DOHH2 (cell line): Measurements from ENCODE around the gene FAM199X.

ENCODE experiments used
- H3F3A ChIP-seq: fragments of 200-600 bp; sonication (generic), shearing (Covaris generic); 2 replicates; pipeline ENCODE4 v1.6.0; 2016; ENCODE audit warnings: antibody characterized with exemption, mild to moderate bottlenecking; ENCODE audit not compliant: control insufficient read depth, insufficient read depth
- H3K27ac ChIP-seq: fragments of 200-600 bp; sonication (generic); 2 replicates; pipeline ENCODE4 v1.5.1; 2014; ENCODE audit warnings: low read depth, mild to moderate bottlenecking, low read length, moderate library complexity
- H3K27me3 ChIP-seq: fragments of 200-600 bp; sonication (generic); 2 replicates; pipeline ENCODE4 v1.6.1; 2014; ENCODE audit warnings: mild to moderate bottlenecking, low read length, mixed read lengths; ENCODE audit not compliant: control insufficient read depth
- H3K36me3 ChIP-seq: fragments of 200-600 bp; sonication (generic); 2 replicates; pipeline ENCODE4 v1.6.1; 2014; ENCODE audit warnings: mild to moderate bottlenecking, low read length, moderate library complexity, mixed read lengths; ENCODE audit not compliant: control insufficient read depth
- H3K4me1 ChIP-seq: fragments of 200-600 bp; sonication (generic); 2 replicates; pipeline ENCODE4 v1.6.1; 2014; ENCODE audit warnings: mild to moderate bottlenecking, low read length, mixed read lengths; ENCODE audit not compliant: control insufficient read depth
- H3K4me2 ChIP-seq: fragments of 200-600 bp; sonication (generic); 2 replicates; pipeline ENCODE4 v1.6.0; 2014; ENCODE audit warnings: mild to moderate bottlenecking, low read length, moderate library complexity
- H3K4me3 ChIP-seq: fragments of 200-600 bp; sonication (generic); 2 replicates; pipeline ENCODE4 v1.5.1; 2014; ENCODE audit warnings: mild to moderate bottlenecking, low read length, mixed read lengths
- H3K79me2 ChIP-seq: fragments of 200-600 bp; sonication (generic); 2 replicates; pipeline ENCODE4 v1.6.1; 2014; ENCODE audit warnings: mild to moderate bottlenecking, low read length, mixed read lengths; ENCODE audit not compliant: control insufficient read depth
- H3K9me2 ChIP-seq: fragments of 200-600 bp; sonication (generic); replicated peaks from 2 replicates; pipeline ENCODE4 v1.6.1; 2014; ENCODE audit warnings: mild to moderate bottlenecking, low read length, mixed read lengths; ENCODE audit not compliant: control insufficient read depth
- H3K9me3 ChIP-seq: fragments of 200-600 bp; sonication (generic); 2 replicates; pipeline ENCODE4 v1.6.1; 2014; ENCODE audit warnings: antibody characterized with exemption, low read length, mixed read lengths; ENCODE audit not compliant: control insufficient read depth, insufficient read depth
- H4K20me1 ChIP-seq: fragments of 200-600 bp; sonication (generic); 2 replicates; pipeline ENCODE4 v1.6.0; 2014; ENCODE audit warnings: low read depth, mild to moderate bottlenecking, antibody characterized with exemption, low read length, moderate library complexity; ENCODE audit not compliant: control insufficient read depth, insufficient read depth
- CTCF ChIP-seq: fragments of 200-600 bp; sonication (generic); IDR thresholded peaks from one replicate; pipeline ENCODE4 v1.5.1; 2014; ENCODE audit warnings: antibody characterized with exemption, mild to moderate bottlenecking, low read depth, low read length; ENCODE audit not compliant: poor library complexity, severe bottlenecking
- EZH2phosphoT487 ChIP-seq: fragments of 200-600 bp; sonication (generic); IDR thresholded peaks from 2 replicates; pipeline ENCODE4 v1.6.1; 2017; ENCODE audit warnings: borderline replicate concordance, mild to moderate bottlenecking, antibody characterized with exemption, low read length, moderate library complexity, mixed read lengths

The FAM199X gene

GRCh38 chrX:104172121-104172520 lies 5.9 kb downstream of the FAM199X start:
- no peaks in the 10 kb centered on the region for H3K9me3 ChIP-seq
- peaks cover 9% of the 10 kb centered on the region for H3K4me1 ChIP-seq
- no peak overlapping the region for H3K4me3 ChIP-seq
- no peaks in the 10 kb centered on the region for H3K9me2 ChIP-seq
- no peak for TF ChIP-seq CTCF
- TF ChIP-seq EZH2phosphoT487 = no peak
- no peaks in the 10 kb centered on the region for H3K27me3 ChIP-seq
- peaks cover 50% of the 10 kb centered on the region for H3K79me2 ChIP-seq
- H3K4me2 ChIP-seq = no peak overlapping the region
- no peaks in the 10 kb centered on the region for H3F3A ChIP-seq
- H3K36me3 ChIP-seq = peaks cover 21% of the 10 kb centered on the region
- no peak overlapping the region for H3K27ac ChIP-seq
- no peaks in the 10 kb centered on the region for H4K20me1 ChIP-seq

DNA sequence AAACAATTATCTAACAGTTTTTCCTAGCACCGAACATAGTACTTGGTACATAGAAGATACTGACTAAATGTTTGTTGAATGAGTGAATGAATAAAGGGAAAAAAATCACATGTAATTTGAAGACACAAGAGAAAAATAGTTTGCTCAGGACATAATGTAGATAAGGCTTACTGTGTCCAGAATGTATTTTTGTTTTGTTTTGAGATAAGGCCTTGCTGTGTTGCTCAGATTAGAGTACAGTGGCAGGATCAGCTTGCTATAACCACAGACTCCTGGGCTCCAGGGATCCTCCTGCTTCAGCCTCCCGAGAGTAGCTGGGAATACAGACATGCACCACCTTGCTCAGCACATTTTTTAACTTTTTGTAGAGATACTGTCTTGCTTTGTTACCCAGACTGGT lies 6.5 kb downstream of the FAM199X start:
- Histone ChIP-seq H3K27ac (no peak overlapping the region), H3K27me3 (no peaks in the 10 kb centered on the region), H3F3A (no peaks in the 10 kb centered on the region), H3K4me1 (peaks cover 4% of the 10 kb centered on the region), H4K20me1 (no peaks in the 10 kb centered on the region), H3K4me2 (no peak overlapping the region), H3K9me3 (no peaks in the 10 kb centered on the region), H3K9me2 (no peaks in the 10 kb centered on the region), H3K79me2 (peaks cover 46% of the 10 kb centered on the region), H3K36me3 (peaks cover 23% of the 10 kb centered on the region), H3K4me3 (no peak overlapping the region)
- TF ChIP-seq CTCF (no peak), EZH2phosphoT487 (no peak)

GRCh38 chrX:104173841-104174240 lies 7.6 kb downstream of the FAM199X start:
- no peaks in the 10 kb centered on the region for H4K20me1 ChIP-seq
- peaks cover 39% of the 10 kb centered on the region for H3K79me2 ChIP-seq
- no peak overlapping the region for H3K4me2 ChIP-seq
- no peaks in the 10 kb centered on the region for H3K9me2 ChIP-seq
- no peak overlapping the region for H3K27ac ChIP-seq
- no peak for TF ChIP-seq CTCF
- TF ChIP-seq EZH2phosphoT487 = no peak
- no peak overlapping the region for H3K4me3 ChIP-seq
- peaks cover 26% of the 10 kb centered on the region for H3K36me3 ChIP-seq
- no peaks in the 10 kb centered on the region for H3K4me1 ChIP-seq
- H3K9me3 ChIP-seq = no peaks in the 10 kb centered on the region
- no peaks in the 10 kb centered on the region for H3F3A ChIP-seq
- no peaks in the 10 kb centered on the region for H3K27me3 ChIP-seq

DNA sequence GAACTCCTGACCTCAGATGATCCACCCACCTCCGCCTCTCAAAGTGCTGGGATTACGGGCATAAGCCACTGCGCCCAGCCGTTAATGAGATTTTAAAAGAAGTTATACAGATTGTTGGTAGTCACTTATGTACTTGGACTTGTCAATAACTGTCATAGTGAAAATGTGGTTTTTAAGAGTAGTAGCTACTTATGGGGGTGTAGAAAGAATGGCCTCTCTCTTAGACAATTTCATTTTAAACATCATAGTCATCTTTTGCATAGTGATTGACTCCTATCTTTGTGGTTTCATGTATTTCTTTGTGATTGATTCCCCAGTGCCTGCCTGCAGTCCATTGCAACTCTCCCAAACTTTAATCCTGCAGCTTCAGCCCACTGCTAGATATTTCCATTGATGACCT lies 17.4 kb downstream of the FAM199X start:
- H3K79me2 ChIP-seq = peaks cover 15% of the 10 kb centered on the region
- H3F3A ChIP-seq = no peaks in the 10 kb centered on the region
- no peak overlapping the region for H3K4me3 ChIP-seq
- H3K9me2 ChIP-seq = no peaks in the 10 kb centered on the region
- H3K9me3 ChIP-seq = no peaks in the 10 kb centered on the region
- H3K27ac ChIP-seq = no peak overlapping the region
- no peaks in the 10 kb centered on the region for H3K4me1 ChIP-seq
- TF ChIP-seq CTCF (no peak), EZH2phosphoT487 (no peak)
- peaks cover 16% of the 10 kb centered on the region for H3K36me3 ChIP-seq
- no peaks in the 10 kb centered on the region for H3K27me3 ChIP-seq
- no peak overlapping the region for H3K4me2 ChIP-seq
- H4K20me1 ChIP-seq = no peaks in the 10 kb centered on the region
